CD4-positive, alpha-beta T cell treated with Interleukin-17A for 4 hours (primary cell): ENCODE data around the gene KLF4.

ENCODE experiments used
- DNase-seq: peaks from one replicate; pipeline ENCODE4 v3.0.0-alpha.2; 2020; ENCODE audit warnings: mixed read lengths

The KLF4 gene

GRCh38 chr9:107487521-107488374, 1.8 kb downstream of the KLF4 start:
- no peak for DNase-seq

- DNase-seq = no peak
Observed at GRCh38 chr9:107486674-107487520, 2.7 kb downstream of the KLF4 start.

GRCh38 chr9:107485458-107486043, 4.0 kb downstream of the KLF4 start:
- DNase-seq = no peak

- no peak for DNase-seq
Observed at GRCh38 chr9:107484117-107484723, 5.3 kb downstream of the KLF4 start.

- DNase-seq = no peak
Observed at GRCh38 chr9:107483666-107484065, 5.9 kb downstream of the KLF4 start.

- DNase-seq = no peak
Observed at GRCh38 chr9:107481035-107481434, 8.5 kb downstream of the KLF4 start.

- no peak for DNase-seq
Observed at GRCh38 chr9:107480386-107480789, 9.2 kb downstream of the KLF4 start.

- DNase-seq = no peak
Observed at GRCh38 chr9:107478805-107479204, 10.8 kb downstream of the KLF4 start.

- no peak for DNase-seq
Observed at GRCh38 chr9:107474124-107474523, 15.4 kb downstream of the KLF4 start.

- DNase-seq = no peak
Observed at GRCh38 chr9:107472581-107473340, 16.8 kb downstream of the KLF4 start.

GRCh38 chr9:107471552-107471951, 18.0 kb downstream of the KLF4 start:
- no peak for DNase-seq

GRCh38 chr9:107467416-107467815, 22.2 kb downstream of the KLF4 start:
- DNase-seq = no peak

- no peak for DNase-seq
Observed at GRCh38 chr9:107466826-107467225, 22.7 kb downstream of the KLF4 start.

- no peak for DNase-seq
Observed at GRCh38 chr9:107465467-107466451, 23.8 kb downstream of the KLF4 start.

GRCh38 chr9:107464516-107464915, 25.1 kb downstream of the KLF4 start:
- no peak for DNase-seq

- DNase-seq = no peak
Observed at GRCh38 chr9:107462691-107463090, 26.9 kb downstream of the KLF4 start.

- DNase-seq = no peak
Observed at GRCh38 chr9:107460153-107461023, 29.2 kb downstream of the KLF4 start.

- DNase-seq = no peak
Observed at GRCh38 chr9:107455425-107456135, 34.0 kb downstream of the KLF4 start.

- DNase-seq = no peak
Observed at GRCh38 chr9:107453479-107453878, 36.1 kb downstream of the KLF4 start.
